Endothelial cell of umbilical vein (primary cell): ENCODE results near the gene FAM110C. TPM values are rescaled to one million over a fixed set of nuclear protein-coding genes. Genes with fewer than 3 reads are reported as not detected.

Experiments used
- BruUV-seq: library from RNA; stranded (reverse); fragments of 400-500 nt; replicated peaks from 2 replicates; lab custom pipeline; 2021; lab: Mats Ljungman, UMichigan
- CTCF ChIA-PET: fragments of 300-600, 350-600 bp; sonication (Branson Sonifier 250); formaldehyde crosslinking; loops from one replicate; lab custom pipeline; 2021; ENCODE audit warnings: antibody characterized with exemption, inconsistent platforms; lab: Charles Lee
- POLR2A ChIA-PET: fragments of 300-600, 350-600 bp; sonication (Branson Sonifier 250); formaldehyde crosslinking; loops from one replicate; lab custom pipeline; 2021; ENCODE audit warnings: antibody characterized with exemption, inconsistent platforms; lab: Charles Lee
- DNase-seq: peaks from one replicate; pipeline ENCODE4 v3.0.0-alpha.2; 2011; ENCODE audit warnings: low read depth, low spot score
- FAIRE-seq: peaks from 2 replicates; lab custom pipeline; 2011; peaks lifted over from hg19 to GRCh38; lab: Jason Lieb, UNC
- H2AFZ ChIP-seq: 2 replicates; pipeline ENCODE4 v1.6.0; 2012; ENCODE audit warnings: low read depth, low read length, control low read depth, inconsistent platforms
- H3K27ac ChIP-seq: 2 replicates; pipeline ENCODE4 v1.5.1; 2011; ENCODE audit warnings: low read depth, mild to moderate bottlenecking, control low read depth, low read length, moderate library complexity; ENCODE audit not compliant: insufficient read depth
- H3K27me3 ChIP-seq, 2 experiments: 2 replicates each; pipeline versions ENCODE4 v1.6.0 to v1.6.1; 2011; ENCODE audit warnings: low read length in 2 of 2, mixed read lengths in 1 of 2; ENCODE audit not compliant: control insufficient read depth in 2 of 2, insufficient read depth in 2 of 2
- H3K36me3 ChIP-seq, 2 experiments: 2 replicates in 1 of 2; 3 replicates in 1 of 2; pipeline ENCODE4 v1.5.1; 2011; ENCODE audit warnings: low read length in 2 of 2, mild to moderate bottlenecking in 1 of 2, moderate library complexity in 1 of 2; ENCODE audit not compliant: control insufficient read depth in 2 of 2, insufficient read depth in 2 of 2; ENCODE audit errors: extremely low read depth in 1 of 2
- H3K4me1 ChIP-seq: 3 replicates; pipeline ENCODE4 v1.5.1; 2011; ENCODE audit warnings: mild to moderate bottlenecking, low read length; ENCODE audit not compliant: control insufficient read depth, insufficient read depth; ENCODE audit errors: extremely low read depth
- H3K4me2 ChIP-seq: 2 replicates; pipeline ENCODE4 v1.6.1; 2011; ENCODE audit warnings: low read length, control low read depth, mixed read lengths; ENCODE audit not compliant: insufficient read depth
- H3K4me3 ChIP-seq, 3 experiments: fragments of 200-600 bp in 1 of 3; sonication (generic), shearing (Covaris generic) in 1 of 3; replicated peaks in 1 of 3; 2 replicates each; pipeline ENCODE4 v1.5.1; 2011 to 2016; ENCODE audit warnings: control low read depth in 3 of 3, low read length in 3 of 3, mild to moderate bottlenecking in 2 of 3, inconsistent platforms in 1 of 3, low read depth in 1 of 3, moderate library complexity in 1 of 3; ENCODE audit not compliant: insufficient read depth in 1 of 3
- H3K79me2 ChIP-seq: 2 replicates; pipeline ENCODE4 v1.6.0; 2012; ENCODE audit warnings: low read length, inconsistent platforms; ENCODE audit not compliant: control insufficient read depth, insufficient read depth
- H3K9ac ChIP-seq: replicated peaks from 2 replicates; pipeline ENCODE3; 2011; ENCODE audit warnings: low read length, control low read depth; ENCODE audit not compliant: insufficient read depth; ENCODE audit errors: extremely low read depth
- H3K9me1 ChIP-seq: replicated peaks from 3 replicates; pipeline ENCODE4 v1.6.0; 2011; ENCODE audit warnings: mild to moderate bottlenecking, low read length; ENCODE audit not compliant: control insufficient read depth, insufficient read depth; ENCODE audit errors: extremely low read depth
- H3K9me3 ChIP-seq: replicated peaks from 2 replicates; pipeline ENCODE4 v1.5.1; 2012; ENCODE audit warnings: low read length, inconsistent platforms; ENCODE audit not compliant: control insufficient read depth, insufficient read depth
- H4K20me1 ChIP-seq: replicated peaks from 2 replicates; pipeline ENCODE3; 2011; ENCODE audit warnings: mild to moderate bottlenecking, low read length; ENCODE audit not compliant: control insufficient read depth, insufficient read depth; ENCODE audit errors: extremely low read depth
- CTCF ChIP-seq, 2 donors: IDR thresholded peaks; 1 replicate in 1 of 2; 2 replicates in 1 of 2; pipeline ENCODE4 v1.5.1; 2011; ENCODE audit warnings: low read length in 2 of 2, mild to moderate bottlenecking in 2 of 2, moderate library complexity in 2 of 2, control low read depth in 1 of 2, inconsistent platforms in 1 of 2, low read depth in 1 of 2; ENCODE audit not compliant: insufficient read depth in 1 of 2; ENCODE audit errors: extremely low read depth in 1 of 2
- EZH2 ChIP-seq: IDR thresholded peaks from 2 replicates; pipeline ENCODE4 v1.6.1; 2012; ENCODE audit warnings: borderline replicate concordance, low read depth, mild to moderate bottlenecking, moderate library complexity, low read length, inconsistent platforms; ENCODE audit not compliant: severe bottlenecking
- FOS ChIP-seq: IDR thresholded peaks from 2 replicates; pipeline ENCODE4 v1.6.1; 2011; ENCODE audit warnings: mild to moderate bottlenecking, low read length, moderate library complexity, borderline replicate concordance; ENCODE audit not compliant: insufficient read depth
- GATA2 ChIP-seq: IDR thresholded peaks from 2 replicates; pipeline ENCODE4 v1.7.0; 2011; ENCODE audit warnings: low read depth, mild to moderate bottlenecking, moderate library complexity, mixed read lengths, low read length; ENCODE audit not compliant: insufficient read length, insufficient read depth
- JUN ChIP-seq: IDR thresholded peaks from 2 replicates; pipeline ENCODE4 v1.6.1; 2011; ENCODE audit warnings: borderline replicate concordance, low read depth; ENCODE audit not compliant: insufficient read length, insufficient read depth
- MAX ChIP-seq: IDR thresholded peaks from 2 replicates; pipeline ENCODE4 v1.6.1; 2011; ENCODE audit not compliant: insufficient read depth, insufficient read length
- MYC ChIP-seq: IDR thresholded peaks from one replicate; pipeline ENCODE4 v1.6.1; 2011; ENCODE audit warnings: mild to moderate bottlenecking, low read depth, low read length
- POLR2A ChIP-seq: IDR thresholded peaks from 2 replicates; pipeline ENCODE4 v1.6.1; 2012; ENCODE audit warnings: low read depth, mild to moderate bottlenecking, control low read depth, low read length
- POLR2AphosphoS5 ChIP-seq: IDR thresholded peaks from 2 replicates; pipeline ENCODE4 v1.6.1; 2012; ENCODE audit warnings: low read depth, mild to moderate bottlenecking, control low read depth, low read length, moderate library complexity; ENCODE audit not compliant: insufficient read depth
- dilution Hi-C: fragments of 300-500 bp; cut with MboI; formaldehyde crosslinking; loops from one replicate; pipeline ENCODE4 v1.15.0; 2019; ENCODE audit warnings: low sequenced_read_pairs; ENCODE audit not compliant: extremely low pct_ligation_motif_present
- intact Hi-C: fragments of 100-400 bp; cut with micrococcal nuclease; formaldehyde crosslinking; loops from one replicate; pipeline ENCODE4 v1.10.0; 2022
- polyA plus RNA-seq, 4 experiments: library from polyadenylated mRNA; depleted of rRNA in 3 of 4; stranded (reverse) in 3 of 4; unstranded in 1 of 4; fragments of >200 nt; gene quantifications; 2 replicates each; pipeline versions ENCODE4 v1.2.1 to v1.2.3, GENCODE V29; 2011 to 2012; ENCODE audit warnings: missing spikeins in 1 of 4
- total RNA-seq: library from RNA; stranded (reverse); gene quantifications from 2 replicates; pipeline ENCODE4 v1.2.3, GENCODE V29; 2021

The FAM110C gene
- total and polyA plus RNA-seq, 2 donors (not counting 3 experiments of a cell fraction or from before 2014, with no cell fraction given) = not detected

DNA sequence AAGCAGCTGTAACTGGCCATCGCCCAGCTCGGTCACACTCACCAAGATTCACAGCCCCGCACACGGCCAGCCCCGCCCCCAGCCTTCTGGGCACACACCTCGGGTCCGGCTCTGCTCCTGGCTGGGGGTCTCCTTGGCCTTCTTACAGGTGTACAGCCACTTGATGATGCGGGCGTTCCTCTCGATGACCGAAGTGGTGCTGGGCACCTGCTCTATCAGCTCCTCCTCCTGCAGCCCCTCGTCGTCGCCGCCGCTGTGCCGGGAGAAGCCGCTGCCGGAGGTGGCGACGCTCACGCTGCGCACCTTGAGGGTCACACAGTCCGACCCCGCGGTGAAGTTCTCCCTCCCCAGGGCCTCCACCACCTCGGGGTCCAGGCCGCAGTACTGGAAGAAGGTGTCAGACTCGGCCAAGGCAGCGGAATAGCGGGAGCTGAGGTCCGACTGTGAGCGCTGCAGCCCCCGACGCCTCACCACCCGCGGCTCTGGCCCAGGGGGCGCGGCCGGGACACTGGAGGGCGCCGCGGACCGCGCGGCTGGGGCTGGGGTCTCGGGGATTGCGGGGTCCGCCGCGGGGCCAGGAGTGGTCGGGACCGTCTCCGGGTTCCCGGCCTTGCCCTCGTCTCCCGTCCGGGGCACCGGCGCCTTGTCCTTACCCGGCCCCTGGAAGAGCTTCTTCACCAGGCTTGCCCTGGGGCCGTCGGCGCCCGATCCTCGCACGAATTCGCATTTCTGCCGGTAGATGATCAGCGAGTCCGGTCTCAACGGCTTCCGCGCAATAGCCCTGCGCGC lies 769 bp downstream of the FAM110C start:
- Histone ChIP-seq H4K20me1 (no peaks in the 10 kb centered on the region), H3K9me3 (no peaks in the 10 kb centered on the region), H3K27me3 (no peaks in the 10 kb centered on the region), H3K36me3 (no peaks in the 10 kb centered on the region), H3K4me1 (no peaks in the 10 kb centered on the region), H3K79me2 (no peaks in the 10 kb centered on the region), H3K4me3 (no peak overlapping the region), H2AFZ (no peak overlapping the region), H3K27ac (no peak overlapping the region), H3K4me2 (no peak overlapping the region), H3K9ac (no peak overlapping the region), H3K9me1 (no peaks in the 10 kb centered on the region)
- dilution Hi-C loops (no loop called here), intact Hi-C loops (no loop called here)
- no peak for DNase-seq
- CTCF ChIA-PET = no interaction called here
- TF ChIP-seq MAX (no peak), JUN (no peak), FOS (no peak), MYC (no peak), CTCF (IDR thresholded peaks at IDR 0.05; ENCODE audit: extremely low read depth in 1 of 2, insufficient read depth in 1 of 2, low read depth in 1 of 2, low read length in 2 of 2) (no peak), POLR2A (no peak), POLR2AphosphoS5 (no peak), EZH2 (no peak), GATA2 (no peak)
- no TSS peak for BruUV-seq
- POLR2A ChIA-PET = no interaction called here
- FAIRE-seq = no peak
